Activated T-helper 2 cell treated with anti-CD3 and anti-CD28 coated beads, Interferon-gamma antibody, Interleukin-2, Interleukin-4, amounts not matched to agents 10 μg/mL and 5 μg/mL and 100 μg/mL, durations not matched to agents 14 hours and 24 hours and 36 hours (primary cell): ENCODE data around the gene TTYH2. TPM values are rescaled to one million over a fixed set of nuclear protein-coding genes. Genes with fewer than 3 reads are reported as not detected.

ENCODE experiments used
- DNase-seq: peaks from one replicate; pipeline ENCODE4 v3.0.0; 2021; ENCODE audit warnings: low spot score
- H3K27ac Mint-ChIP-seq: one replicate; pipeline ENCODE4 v1.8.0; 2021; ENCODE audit warnings: mixed read lengths
- H3K27me3 Mint-ChIP-seq: one replicate; pipeline ENCODE4 v1.8.0; 2021; ENCODE audit warnings: low read depth, mixed read lengths
- H3K36me3 Mint-ChIP-seq: one replicate; pipeline ENCODE4 v1.8.0; 2021; ENCODE audit warnings: low read depth, mixed read lengths
- H3K4me1 Mint-ChIP-seq: one replicate; pipeline ENCODE4 v1.8.0; 2021; ENCODE audit warnings: low read depth, mixed read lengths
- H3K4me3 Mint-ChIP-seq: one replicate; pipeline ENCODE4 v1.8.0; 2021; ENCODE audit warnings: low read depth, mild to moderate bottlenecking, moderate library complexity, mixed read lengths
- H3K9me3 Mint-ChIP-seq: one replicate; pipeline ENCODE4 v1.8.0; 2021; ENCODE audit warnings: mixed read lengths
- intact Hi-C: fragments of 100-400 bp; cut with micrococcal nuclease; formaldehyde crosslinking; loops from one replicate; pipeline ENCODE4 v1.15.1; 2023
- total RNA-seq: library from RNA; stranded (reverse); gene quantifications from 2 replicates; pipeline ENCODE4 v1.2.3, GENCODE V29; 2022

Gene TTYH2
- total RNA-seq, 1 donor from 2014 or later, result 17.0 TPM

DNA sequence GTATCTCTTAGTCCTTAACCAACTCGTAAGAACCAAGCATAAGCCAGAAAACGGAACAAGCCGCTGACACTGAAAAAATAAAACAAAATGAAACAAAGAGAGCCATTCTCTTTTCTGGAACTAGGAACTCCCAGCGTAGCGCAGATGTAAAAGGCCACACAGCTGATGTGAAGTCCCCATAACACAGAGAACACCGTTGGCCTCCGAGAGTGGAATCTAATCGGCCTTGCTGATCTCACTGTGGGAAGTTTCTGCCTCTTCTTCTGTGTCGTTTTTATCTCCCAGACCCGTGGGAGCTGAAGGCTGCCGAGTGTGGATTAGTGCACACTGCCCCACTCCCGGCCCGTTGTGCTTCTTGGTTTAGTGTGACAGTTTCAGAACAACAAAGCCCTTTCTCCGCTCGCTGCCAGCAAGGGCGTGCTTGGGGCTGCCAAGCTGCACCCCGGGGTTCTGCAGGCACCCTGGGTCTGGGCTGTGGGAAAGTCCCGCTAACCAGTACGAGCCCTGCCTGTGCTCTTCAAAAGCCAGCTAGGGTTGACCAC lies 21.7 kb downstream of the TTYH2 start:
- Mint-ChIP-seq H3K27ac (no peak overlapping the region), H3K4me1 (peaks cover 2% of the 10 kb centered on the region), H3K36me3 (peaks cover 16% of the 10 kb centered on the region), H3K4me3 (no peak overlapping the region), H3K9me3 (no peaks in the 10 kb centered on the region), H3K27me3 (no peaks in the 10 kb centered on the region)
- intact Hi-C loops, result no loop called here
- DNase-seq, result no peak

DNA sequence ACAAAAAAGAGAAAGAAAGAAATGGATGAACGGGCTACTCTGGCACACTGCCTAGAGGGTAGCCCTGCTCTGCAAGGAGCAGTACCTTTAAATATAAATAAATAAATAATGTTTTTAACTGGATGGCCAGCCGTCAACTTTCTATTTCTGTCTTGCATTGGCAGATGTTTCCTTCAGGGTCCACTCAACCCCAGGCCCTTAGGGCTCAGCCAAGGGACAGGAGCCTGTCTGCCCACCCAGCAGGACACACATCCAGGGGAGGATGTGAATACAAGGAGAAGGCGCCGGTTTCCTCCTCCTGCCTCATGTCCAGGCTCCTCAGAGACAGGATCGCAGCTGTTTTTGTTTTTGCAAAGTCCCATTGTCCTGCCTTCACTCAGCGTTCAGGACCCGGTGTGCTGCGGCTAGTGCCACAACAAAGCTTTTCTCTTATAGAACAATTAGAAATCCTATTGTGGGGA lies 22.6 kb downstream of the TTYH2 start:
- Mint-ChIP-seq H3K4me3 (no peak overlapping the region), H3K9me3 (no peaks in the 10 kb centered on the region), H3K36me3 (peaks cover 13% of the 10 kb centered on the region), H3K4me1 (peaks cover 2% of the 10 kb centered on the region), H3K27me3 (no peaks in the 10 kb centered on the region), H3K27ac (no peak overlapping the region)
- intact Hi-C loops, result no loop called here
- DNase-seq, result no peak

DNA sequence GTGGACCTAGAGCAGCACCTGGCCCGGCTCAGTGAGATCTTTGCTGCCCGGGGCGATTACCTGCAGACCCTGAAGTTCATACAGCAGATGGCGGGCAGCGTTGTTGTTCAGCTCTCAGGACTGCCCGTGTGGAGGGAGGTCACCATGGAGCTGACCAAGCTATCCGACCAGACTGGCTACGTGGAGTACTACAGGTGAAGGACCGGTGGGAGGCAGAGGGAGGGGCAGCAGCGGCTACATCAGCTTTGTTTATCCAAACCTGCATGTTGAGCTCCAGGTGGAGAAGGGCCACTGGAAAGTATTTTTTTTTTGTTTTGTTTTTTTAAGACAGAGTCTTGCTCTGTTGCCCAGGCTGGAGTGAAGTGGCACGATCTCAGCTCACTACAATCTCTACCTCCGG lies 23.9 kb downstream of the TTYH2 start:
- Mint-ChIP-seq H3K27ac (no peak overlapping the region), H3K27me3 (no peaks in the 10 kb centered on the region), H3K4me1 (peaks cover 2% of the 10 kb centered on the region), H3K9me3 (no peaks in the 10 kb centered on the region), H3K36me3 (peaks cover 11% of the 10 kb centered on the region), H3K4me3 (no peak overlapping the region)
- intact Hi-C loops, result no loop called here
- DNase-seq, result no peak

DNA sequence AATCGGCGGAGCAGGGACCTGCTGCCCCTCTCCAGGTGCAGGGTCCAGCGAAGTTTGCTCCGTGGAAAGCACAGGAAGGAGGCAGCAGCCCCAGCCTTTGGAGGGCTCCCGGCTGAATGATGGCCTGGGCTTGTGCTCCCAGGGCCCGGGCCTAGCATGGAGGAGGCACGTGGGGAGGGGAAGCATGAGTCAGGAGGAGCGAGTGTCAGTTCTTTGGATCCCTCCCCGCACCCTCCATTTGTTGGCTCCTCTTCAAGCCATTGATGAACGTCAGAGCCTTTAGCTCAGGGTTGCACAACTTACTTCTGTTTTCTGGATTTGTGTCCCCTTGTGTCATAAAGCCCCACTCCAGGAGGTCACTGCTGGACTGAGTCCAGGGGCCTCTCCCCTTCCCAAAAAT lies 25.8 kb downstream of the TTYH2 start:
- no peaks in the 10 kb centered on the region for H3K27me3 Mint-ChIP-seq
- peaks cover 2% of the 10 kb centered on the region for H3K4me1 Mint-ChIP-seq

DNA sequence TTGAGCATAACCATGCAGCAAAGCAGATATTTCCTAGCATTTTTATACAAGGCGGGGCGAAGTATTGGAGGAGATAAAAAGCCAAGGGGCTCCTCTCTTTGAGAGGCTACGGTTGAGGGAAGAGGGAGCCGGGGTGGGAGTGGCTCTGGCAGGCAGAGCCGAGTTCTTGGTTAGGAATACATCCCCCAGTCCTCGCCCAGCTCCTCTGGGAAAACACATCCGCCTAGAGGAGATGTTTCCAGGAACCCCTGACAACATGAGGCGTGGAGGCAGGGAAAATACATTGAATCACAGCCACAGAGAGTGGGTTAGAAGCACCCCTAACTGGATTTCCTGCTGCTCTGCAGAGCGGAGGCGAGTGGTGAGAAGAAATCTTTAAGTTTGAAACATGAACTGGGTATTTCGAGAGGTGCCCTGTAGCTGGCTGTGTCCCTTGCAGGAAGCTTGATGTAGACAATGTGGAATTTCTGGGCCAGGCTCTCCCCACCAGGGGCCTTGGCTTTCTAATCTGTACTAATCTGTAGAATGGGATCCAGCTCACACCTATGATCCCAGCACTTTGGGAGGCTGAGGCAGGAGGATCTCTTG lies 27.3 kb downstream of the TTYH2 start:
- Mint-ChIP-seq H3K36me3 (peaks cover 8% of the 10 kb centered on the region), H3K4me1 (no peaks in the 10 kb centered on the region), H3K4me3 (no peak overlapping the region), H3K9me3 (no peaks in the 10 kb centered on the region), H3K27me3 (no peaks in the 10 kb centered on the region), H3K27ac (no peak overlapping the region)
- intact Hi-C loops, result no loop called here
- DNase-seq, result no peak

More for the DNA sequence above, 25.8 kb downstream of the TTYH2 start:
- Mint-ChIP-seq H3K36me3 (peaks cover 11% of the 10 kb centered on the region), H3K9me3 (no peaks in the 10 kb centered on the region), H3K4me3 (no peak overlapping the region), H3K27ac (no peak overlapping the region)
- intact Hi-C loops, result no loop called here
- DNase-seq, result no peak

- Mint-ChIP-seq H3K27me3 (no peaks in the 10 kb centered on the region), H3K27ac (no peak overlapping the region), H3K9me3 (no peaks in the 10 kb centered on the region), H3K4me3 (no peak overlapping the region), H3K36me3 (peaks cover 8% of the 10 kb centered on the region), H3K4me1 (no peaks in the 10 kb centered on the region)
- intact Hi-C loops, result no loop called here
- no peak for DNase-seq
Observed at GRCh38 chr17:74241431-74241830, 28.1 kb downstream of the TTYH2 start.

DNA sequence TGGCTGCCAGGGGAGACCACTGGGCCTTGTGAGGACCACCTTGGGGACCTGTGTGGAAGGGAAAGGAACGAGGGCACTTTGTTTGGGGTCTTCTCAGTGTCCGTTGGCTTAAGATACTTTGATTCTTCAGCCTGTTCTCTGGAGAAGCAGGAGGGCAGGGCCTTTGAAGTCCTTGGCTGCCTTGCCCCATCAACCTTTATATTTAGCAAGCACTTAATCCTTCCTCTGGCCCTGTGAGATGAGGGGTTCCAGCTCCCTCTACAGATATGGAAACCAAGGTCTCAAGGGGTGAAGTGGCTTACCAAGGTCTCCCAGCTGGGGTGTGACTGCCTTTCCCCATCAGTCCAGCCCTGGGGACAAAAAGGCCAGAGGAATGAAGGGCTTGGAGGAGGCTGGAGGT lies 28.5 kb downstream of the TTYH2 start:
- Mint-ChIP-seq H3K27me3 (no peaks in the 10 kb centered on the region), H3K4me3 (no peak overlapping the region), H3K36me3 (peaks cover 12% of the 10 kb centered on the region), H3K4me1 (no peaks in the 10 kb centered on the region), H3K9me3 (no peaks in the 10 kb centered on the region), H3K27ac (no peak overlapping the region)
- DNase-seq, result no peak
- intact Hi-C loops, result no loop called here

- Mint-ChIP-seq H3K4me1 (no peaks in the 10 kb centered on the region), H3K27me3 (no peaks in the 10 kb centered on the region), H3K4me3 (no peak overlapping the region), H3K9me3 (no peaks in the 10 kb centered on the region), H3K36me3 (peaks cover 10% of the 10 kb centered on the region), H3K27ac (no peak overlapping the region)
- intact Hi-C loops, result no loop called here
- DNase-seq, result no peak
Observed at GRCh38 chr17:74243013-74243755, 29.8 kb downstream of the TTYH2 start.

- H3K4me1 Mint-ChIP-seq, result no peaks in the 10 kb centered on the region
- no peaks in the 10 kb centered on the region for H3K9me3 Mint-ChIP-seq
- no peak overlapping the region for H3K4me3 Mint-ChIP-seq
- peaks cover 9% of the 10 kb centered on the region for H3K36me3 Mint-ChIP-seq
- no peaks in the 10 kb centered on the region for H3K27me3 Mint-ChIP-seq
- DNase-seq, result no peak
- intact Hi-C loops, result no loop called here
- no peak overlapping the region for H3K27ac Mint-ChIP-seq
Observed at GRCh38 chr17:74244128-74244527, 30.8 kb downstream of the TTYH2 start.

DNA sequence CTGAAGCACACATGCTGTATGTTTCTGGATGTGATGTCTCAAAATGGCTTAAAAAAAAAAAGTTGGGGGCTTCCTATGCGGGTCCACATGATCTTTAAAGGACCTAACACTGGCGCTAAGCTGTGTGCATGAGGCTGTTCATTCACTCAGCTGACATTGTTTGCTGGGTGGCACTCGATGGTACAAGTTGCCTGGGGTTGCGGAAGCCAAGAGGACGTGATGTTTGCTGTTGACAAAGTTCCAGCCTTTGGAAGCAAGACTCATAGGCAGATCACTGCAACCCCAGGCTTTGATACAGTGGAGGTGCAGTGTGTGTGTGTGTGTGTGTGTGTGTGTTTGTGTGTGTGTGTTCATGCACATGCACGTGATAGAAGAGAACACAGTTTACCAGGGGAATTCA lies 31.2 kb downstream of the TTYH2 start:
- Mint-ChIP-seq H3K9me3 (no peaks in the 10 kb centered on the region), H3K4me3 (no peak overlapping the region), H3K36me3 (peaks cover 9% of the 10 kb centered on the region), H3K4me1 (no peaks in the 10 kb centered on the region), H3K27ac (no peak overlapping the region), H3K27me3 (no peaks in the 10 kb centered on the region)
- no peak for DNase-seq
- intact Hi-C loops, result no loop called here

DNA sequence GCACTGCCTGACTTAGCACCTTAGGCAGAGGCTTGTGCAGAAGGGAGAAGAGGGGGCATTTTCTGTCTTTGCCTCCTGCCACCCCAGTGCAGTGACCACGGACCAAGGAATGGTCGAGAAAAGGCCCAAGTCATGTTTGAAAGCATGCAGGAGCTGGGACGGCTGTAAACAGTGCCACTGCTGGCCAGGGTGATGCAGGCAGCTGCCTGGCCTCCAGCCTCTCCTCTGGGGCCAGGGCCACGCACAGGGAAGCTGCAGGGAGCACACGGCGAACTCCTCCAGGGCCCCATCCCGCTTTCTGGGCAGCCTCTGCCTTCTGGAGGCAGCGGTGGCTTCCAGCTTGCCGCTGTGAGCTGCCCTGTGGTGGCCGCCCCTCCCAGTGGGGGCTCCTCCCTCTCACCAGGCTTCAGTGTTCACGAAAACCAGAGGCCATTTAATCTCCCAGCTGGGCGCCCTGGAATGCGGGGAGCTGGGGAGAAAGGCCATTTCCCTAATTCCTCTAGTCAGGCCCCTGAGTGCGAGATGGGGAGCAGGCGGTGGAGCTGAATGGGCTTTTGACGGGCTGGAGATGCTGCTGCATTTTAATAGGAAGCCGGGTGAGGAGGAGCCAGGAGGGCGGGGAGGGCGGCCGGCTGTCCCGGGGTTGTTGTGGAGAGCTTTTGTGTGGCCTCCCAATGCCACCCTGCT lies 31.9 kb downstream of the TTYH2 start:
- no peaks in the 10 kb centered on the region for H3K4me1 Mint-ChIP-seq
- no peaks in the 10 kb centered on the region for H3K9me3 Mint-ChIP-seq
- no peak for DNase-seq
- no peaks in the 10 kb centered on the region for H3K27me3 Mint-ChIP-seq
- no peak overlapping the region for H3K4me3 Mint-ChIP-seq
- intact Hi-C loops, result no loop called here
- peaks cover 9% of the 10 kb centered on the region for H3K36me3 Mint-ChIP-seq
- H3K27ac Mint-ChIP-seq, result no peak overlapping the region

- Mint-ChIP-seq H3K9me3 (no peaks in the 10 kb centered on the region), H3K4me1 (no peaks in the 10 kb centered on the region), H3K4me3 (no peak overlapping the region), H3K27me3 (no peaks in the 10 kb centered on the region), H3K27ac (no peak overlapping the region), H3K36me3 (peaks cover 7% of the 10 kb centered on the region)
- intact Hi-C loops, result no loop called here
- DNase-seq, result no peak
Observed at GRCh38 chr17:74245871-74246270, 32.5 kb downstream of the TTYH2 start.
